Activated CD4-positive, alpha-beta T cell treated with anti-CD3 and anti-CD28 coated beads, Interleukin-10, Interleukin-2, amounts not matched to agents 100 ng/mL and 50 ng/mL, durations not matched to agents 16 hours and 8 hours (primary cell): ENCODE measurements around the gene TTLL11.

ENCODE experiments used
- DNase-seq: peaks from one replicate; pipeline ENCODE4 v3.0.0-alpha.2; 2020

Gene TTLL11

DNA sequence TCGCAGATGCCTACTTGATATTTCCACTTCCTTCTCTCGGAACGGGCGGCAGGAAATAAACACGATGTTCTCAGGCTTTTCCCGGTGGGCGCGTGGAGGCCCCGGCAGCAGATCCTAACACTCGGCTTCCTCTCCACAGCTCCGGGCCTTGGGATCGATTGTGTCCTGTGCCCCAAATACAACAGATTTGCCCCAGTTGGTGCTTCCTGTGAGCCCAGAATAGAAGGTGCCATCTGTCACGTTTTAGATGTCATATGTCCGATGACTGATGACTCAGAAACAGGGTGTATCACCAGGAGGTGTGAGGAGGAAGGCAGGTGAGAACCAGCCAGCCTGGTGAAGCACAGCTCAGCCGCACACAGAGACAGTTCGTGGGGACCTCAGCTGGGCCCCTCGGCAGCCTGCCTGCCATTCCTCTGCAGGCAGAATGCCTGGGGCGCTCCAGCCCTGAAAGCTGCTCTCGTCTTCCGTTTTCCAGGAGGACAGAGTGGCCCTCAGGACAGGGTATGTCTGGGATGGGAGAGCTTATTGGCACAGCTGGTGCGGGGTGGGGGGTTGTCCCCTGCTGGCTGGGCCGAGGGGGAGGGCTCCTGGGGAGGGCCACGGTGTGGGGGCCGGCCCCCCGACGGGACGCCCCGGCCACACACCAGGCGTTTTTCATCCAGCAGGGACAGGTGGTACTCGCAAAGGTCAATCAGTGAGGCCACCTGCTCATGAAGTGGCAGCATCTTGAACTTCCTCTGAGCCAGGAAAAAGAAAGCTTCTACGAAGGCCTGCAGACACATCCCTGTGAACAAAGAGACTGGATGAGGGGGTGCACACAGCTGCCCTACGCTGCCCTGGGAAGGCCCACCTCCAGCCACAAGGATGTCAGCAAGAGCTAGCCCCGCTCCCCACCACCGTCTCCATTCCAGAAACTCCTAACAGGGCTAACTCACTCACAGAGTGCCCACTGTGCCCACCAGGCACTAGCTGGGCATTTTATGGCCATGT, 270.7 kb downstream of the TTLL11 start:
- DNase-seq, result no peak

DNA sequence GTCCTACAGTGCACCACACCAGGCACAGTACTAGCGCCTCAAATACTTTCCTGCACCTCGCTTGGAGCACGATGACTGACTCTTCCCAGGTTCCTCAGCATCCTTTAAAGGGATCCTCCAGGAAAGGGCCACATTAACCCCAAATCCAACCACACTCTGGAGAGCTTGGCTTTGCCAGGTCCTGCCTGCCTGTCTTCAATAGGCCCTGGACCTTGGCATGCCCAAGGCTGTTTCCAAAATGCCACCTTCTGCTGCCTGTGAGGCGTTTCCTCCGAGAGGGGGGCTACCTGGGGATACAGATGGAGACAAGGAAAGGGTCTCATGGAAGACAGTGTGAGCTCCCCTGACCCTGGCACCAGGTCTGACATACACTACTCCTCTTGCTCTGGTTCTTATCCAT, 271.8 kb downstream of the TTLL11 start:
- no peak for DNase-seq

DNA sequence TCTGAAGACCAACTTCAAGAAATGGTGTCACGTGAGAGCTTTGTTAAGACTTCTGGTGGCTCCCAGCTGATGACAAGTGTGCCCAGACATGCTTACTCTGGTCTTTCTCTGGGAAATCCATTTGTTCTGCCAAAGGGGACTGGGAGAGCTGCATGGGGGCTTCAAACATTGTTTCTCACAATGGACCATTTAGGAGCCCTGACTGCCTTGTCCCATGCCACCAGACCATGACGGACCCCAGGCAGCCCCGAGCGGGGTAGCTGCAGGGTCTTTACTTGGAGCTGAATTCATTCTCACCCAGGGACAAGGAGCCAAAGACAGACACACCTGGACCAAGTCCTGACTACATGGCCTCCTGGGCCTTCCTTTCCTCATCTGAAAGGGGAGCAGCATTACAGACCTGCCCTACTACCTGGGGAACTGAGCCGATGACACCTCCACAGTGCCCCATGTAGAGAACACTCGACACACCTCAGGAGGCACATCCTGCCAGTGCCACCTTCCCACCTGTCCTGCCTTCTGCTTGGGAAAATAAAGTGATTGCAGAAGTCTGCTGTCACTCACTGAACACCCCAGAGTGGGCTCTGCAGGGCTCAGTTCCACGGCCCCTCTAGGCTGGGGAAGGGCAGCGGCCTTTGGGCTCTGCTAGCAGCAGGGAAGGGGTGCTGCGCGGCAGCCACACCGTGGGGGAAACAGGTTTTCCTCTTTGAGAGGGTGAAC, 272.7 kb downstream of the TTLL11 start:
- no peak for DNase-seq

DNA sequence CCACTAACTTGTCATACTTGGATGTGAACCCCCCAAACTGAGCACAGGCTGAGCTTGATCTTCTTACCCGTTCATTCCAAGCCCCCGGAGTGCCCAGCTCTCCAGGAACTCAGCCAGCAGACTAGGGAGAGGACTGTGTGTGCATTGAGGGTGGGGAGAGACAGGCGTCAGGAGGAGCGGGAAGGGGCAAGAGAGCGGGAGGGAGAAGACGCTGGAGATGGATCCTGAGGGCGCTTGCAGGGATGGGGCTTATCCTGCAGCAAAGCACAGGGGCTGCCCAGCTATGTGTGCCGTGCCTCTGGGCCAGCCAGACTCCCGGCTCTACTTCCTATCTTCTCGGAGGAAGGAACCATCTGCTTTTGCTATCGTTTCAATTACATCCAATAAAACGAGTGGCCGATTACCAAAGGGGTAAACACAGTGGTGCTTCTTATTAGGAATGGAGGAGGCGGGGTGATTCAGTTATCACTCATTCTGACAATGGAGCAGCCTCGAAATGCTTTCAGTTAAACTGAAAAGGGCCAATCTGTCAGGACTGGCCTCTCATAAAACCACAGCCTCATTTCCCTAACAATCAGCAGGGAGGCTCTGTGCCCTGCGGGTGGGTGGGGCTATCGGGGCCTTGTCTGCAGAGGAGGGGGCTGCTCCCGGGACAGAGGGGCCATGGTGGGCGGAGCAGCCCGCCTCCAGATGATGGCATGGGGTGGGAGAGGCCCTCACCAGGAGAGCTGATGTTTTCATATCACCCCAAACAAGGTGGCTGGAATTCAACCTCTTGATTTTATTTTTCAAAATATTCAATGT, 273.5 kb downstream of the TTLL11 start:
- no peak for DNase-seq

DNA sequence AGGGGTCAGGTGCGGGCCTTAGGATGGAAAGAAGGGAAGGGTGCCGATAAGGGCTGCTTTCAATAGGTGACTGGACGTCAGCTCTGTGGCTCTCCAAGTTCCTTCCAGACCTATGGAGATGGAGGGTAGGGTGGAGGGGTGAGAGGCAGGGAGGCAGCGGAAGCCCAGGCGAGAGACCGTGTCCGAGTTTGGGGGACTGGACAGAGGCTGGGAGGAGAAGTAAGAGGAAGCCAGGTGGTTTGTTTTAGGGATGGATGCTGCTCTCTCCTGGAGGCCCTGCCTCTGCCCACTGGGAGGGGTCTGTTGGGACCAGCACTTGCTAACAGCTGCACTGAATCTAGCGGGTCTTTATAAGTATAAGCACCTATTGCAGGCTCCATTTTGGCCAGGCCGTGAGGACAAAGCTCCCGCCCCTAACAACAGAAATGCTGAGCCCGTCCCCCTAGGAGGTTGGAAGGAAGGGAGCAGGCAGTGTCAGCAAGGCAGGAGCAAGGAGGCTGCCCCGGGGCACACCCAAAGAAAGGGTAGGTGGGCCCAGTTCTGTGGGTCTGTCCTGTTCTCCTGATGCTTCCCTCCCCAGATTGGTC, 274.2 kb downstream of the TTLL11 start:
- no peak for DNase-seq

DNA sequence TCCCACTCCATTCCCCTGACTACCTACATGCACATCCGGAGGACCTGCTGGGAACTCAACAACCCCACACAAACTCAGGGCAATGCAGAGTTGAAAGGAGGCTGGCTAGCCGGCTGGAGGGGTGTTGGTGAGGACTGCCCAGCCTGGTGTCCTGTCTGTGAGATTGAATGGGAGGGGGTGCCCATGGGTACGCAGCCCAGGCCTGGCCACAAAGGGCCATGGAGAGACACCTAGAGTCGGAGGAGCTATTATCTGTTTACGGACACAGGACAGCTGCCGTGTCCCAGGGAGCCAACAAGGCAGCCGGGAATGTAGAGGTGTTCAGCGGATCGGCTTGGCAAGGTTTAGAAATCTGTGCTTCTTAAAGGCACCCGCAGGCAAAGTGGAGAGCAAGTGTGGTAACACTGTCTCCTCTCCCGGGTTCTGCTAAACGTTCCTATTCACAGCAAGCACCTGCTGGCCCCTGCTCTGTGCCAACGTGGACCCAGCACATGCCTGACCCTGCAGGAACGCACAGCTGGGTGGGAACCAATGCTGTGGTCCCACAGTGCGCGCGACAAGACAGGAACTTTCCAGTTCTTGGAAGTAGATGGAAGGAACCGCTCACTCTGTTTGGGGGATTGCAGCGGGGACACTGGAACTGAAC, 275.0 kb downstream of the TTLL11 start:
- no peak for DNase-seq

DNA sequence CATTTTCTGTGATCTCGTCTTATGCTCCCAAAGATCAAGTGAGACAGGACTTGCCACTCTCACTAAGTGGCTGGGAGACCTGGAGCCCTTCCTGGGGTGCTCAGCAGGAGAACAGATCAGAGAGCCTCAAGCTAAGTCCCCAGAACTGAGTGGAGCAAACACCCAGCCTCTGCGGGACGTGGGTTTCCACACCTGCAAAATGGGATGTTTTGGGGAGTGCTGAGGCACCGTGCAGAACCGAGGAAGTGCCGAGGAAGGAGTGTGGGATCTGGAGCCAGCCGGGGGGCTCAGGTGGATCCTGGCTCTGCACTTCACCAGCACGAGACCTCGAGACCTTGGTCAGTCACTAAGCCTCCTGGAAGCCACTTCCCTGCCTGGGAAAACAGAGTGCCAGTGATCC, 275.6 kb downstream of the TTLL11 start:
- DNase-seq, result no peak

DNA sequence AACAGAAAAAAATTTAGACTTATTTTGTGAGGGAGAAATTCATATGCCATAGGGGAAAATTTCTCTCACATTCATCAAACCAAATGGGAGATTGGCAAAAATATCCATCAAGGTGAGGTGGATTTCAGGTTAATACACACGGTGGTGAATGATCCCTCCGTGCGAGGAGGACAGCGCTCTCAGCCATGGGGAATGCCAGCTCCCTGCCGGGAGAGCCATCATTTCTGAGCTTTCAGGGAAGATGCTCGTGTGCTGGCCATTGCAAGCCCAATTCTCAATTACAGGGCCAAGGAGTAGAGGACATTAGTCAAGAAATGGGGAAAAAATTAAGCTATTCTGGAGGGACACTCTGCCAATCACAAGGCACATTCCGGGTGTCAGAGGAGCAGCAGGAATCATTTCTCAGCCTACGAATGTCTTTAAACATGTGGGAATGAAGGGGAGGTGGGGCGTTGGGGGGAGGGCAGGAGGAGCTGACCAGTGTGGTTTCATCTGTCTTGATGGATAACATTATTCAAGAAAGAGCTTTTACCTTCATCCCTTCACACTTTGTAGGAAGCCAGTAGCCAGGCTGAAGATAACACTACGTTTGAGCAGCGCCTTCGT, 276.2 kb downstream of the TTLL11 start:
- no peak for DNase-seq

DNA sequence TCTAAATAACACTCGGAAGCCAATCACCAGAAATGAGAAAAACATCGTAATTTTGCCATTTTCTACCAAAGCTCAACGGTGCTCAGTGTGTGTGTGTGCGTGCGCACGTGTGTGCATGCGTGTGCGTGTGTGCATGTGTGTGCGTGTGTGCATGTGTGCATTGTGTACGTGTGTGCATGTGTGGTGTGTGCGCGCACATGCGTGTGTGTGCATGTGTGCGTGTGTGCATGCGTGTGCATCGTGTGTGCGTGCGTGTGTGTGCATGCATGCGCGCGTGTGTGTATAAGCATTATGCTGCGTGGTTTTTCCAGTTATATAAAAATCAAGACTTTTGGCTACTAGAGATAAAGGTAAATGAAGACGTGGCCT, 276.7 kb downstream of the TTLL11 start:
- no peak for DNase-seq

DNA sequence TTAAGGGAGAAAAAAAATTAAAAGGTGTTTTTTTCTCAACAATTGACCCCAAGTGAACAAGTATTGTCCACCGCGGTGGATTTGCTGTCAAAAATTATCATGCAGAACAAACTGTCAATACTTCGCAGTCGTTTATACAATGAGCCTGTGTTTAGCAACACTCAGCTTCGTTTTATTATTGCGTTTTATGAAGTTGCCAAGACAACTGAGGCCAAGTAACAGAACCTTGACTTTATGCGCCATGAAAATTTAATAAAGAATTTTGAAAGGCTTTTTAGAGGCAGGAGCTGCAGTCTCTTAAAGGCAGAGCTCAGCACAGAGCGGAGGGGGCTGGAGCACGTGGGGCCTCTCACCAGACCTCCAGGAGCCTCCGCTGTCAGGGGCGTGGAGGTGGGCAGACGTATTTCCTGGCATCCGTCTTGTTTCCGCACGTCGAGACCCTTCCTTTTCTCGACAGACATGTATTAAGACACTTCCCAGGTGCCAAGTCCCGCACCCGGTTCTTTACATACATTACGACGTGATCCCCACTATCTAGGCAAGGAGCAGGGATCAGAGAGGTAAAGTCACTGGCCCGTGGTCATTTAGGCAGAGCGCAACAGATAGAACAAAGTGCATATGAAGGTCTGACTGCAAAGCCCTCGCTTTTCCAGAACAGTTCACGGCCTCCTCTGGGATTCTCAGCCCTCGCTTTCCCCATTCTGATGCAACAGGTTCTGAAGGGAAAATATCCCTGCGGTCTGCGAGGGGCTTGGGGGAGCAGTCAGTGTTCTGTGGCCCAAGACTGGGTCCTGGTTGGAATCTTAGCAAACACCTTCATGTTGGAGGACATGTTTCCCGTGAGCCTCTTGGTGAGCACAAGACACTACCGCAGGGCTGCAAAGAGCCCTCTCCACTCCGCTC, 277.3 kb downstream of the TTLL11 start:
- no peak for DNase-seq

DNA sequence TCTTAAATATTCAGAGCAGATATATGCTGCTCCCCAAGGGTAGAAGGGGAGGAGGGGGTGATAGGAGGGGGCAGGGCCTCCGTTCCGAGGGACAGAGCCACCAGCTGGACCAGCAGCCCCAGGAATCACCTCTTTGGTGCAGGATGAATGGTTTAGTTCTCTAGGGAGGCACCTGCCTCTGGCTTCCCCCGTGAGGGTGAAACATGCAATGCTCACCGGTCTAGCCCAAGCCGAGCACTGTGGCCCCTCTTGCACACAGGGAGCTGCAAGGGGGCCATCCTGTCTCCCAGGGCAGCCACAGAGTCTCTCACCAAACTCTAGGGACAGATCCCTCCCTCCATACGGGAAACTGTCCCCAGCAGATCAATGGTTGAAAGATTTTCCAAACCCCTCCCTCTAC, 278.0 kb downstream of the TTLL11 start:
- DNase-seq, result no peak

DNA sequence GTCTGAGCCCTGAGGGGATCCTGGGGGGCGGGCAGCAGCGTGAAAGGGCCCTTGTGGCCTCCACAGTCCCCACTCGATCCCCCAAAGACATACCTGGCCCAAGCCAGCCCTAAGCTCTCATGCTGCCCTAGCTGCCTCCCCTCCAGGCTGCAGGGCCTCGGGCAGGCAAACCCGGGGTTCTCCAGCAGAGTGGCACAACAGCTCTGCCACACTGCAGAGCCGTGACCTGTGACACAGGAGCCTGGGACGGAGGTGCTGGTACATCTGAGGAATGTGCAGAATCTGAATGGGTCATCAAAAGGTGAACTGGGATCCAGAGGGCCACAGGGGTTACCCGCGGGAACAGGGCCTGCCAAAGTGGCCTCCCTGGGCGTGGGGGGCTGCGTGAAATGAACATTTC, 278.5 kb downstream of the TTLL11 start:
- DNase-seq, result no peak

DNA sequence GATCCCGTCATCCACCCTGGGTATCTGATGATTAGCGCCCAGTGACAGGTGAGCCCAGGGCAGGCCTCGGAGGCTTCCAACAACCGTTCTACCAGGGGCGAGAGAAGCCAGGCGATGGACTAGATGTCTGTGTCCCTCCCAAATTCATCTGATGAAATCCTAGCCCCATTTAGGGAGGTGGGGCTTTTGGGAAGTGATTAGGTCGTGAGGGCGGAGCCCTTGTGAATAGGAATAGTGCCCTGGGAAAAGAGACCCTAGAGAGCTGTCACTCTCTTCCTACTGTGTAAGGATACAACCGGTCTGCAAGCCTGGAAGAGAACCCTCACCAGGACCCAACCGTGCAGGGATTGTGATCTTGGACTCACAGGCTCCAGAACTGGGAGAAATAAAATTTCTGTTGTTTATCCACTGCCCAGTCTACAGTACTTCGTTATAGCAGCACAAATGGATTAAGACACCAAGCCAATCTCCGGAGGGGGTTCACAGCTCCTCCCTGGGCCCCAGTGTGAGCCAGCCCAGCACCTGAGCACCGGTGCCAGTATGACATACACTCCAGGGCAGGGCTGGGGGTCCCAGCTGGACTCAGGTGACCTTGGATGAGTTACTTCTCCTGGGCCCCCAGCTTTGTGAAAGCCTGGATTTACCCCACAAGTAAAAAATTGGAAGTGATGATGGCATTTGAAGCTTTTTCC, 279.4 kb downstream of the TTLL11 start:
- no peak for DNase-seq

DNA sequence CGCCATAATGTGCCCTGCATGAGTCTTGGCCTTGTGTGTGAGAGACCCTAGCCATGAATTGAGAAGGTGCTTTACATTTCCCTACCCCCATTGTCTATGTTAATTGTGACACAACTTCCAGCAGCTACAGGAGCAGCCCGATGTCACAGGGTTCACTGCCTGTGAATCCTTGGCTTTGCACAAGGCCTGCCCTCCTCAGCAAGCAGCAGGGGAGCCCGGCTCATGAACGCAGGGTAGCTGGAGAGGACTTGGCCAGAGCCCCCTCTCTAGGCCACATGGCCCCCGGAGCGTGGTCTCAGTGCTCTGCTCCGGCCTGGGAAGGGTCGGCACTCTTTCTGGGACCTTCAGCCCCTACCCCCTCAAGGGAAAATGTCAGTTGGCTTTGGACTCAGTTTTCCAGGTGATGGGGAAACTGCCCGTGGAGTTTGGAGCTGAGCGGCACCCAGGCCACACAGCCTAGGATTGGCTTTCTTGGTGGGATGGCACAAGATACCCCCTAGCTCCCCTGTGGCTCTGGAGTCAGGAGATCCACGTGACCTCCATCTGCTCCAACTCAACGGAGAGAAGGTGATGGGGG, 280.9 kb downstream of the TTLL11 start:
- no peak for DNase-seq

DNA sequence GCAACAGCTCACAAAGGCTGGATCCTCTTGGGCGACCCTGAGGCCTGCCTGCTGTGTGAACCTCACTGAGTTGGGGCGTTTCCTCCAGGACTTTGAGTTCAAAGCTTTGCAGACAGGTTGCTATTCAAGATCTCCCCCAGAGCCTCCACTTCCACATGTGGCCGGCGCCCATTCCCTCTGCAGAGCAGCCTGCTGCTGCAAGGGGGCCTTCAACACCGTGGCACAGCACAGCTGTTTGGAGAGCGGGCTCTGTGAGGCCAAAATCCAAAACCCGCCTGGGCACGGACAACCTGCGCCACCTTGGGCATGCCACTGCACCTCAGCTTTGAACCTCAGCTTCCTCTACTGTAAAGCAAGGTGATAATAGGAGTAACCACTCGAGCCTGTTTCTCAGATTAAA, 281.4 kb downstream of the TTLL11 start:
- DNase-seq, result no peak

DNA sequence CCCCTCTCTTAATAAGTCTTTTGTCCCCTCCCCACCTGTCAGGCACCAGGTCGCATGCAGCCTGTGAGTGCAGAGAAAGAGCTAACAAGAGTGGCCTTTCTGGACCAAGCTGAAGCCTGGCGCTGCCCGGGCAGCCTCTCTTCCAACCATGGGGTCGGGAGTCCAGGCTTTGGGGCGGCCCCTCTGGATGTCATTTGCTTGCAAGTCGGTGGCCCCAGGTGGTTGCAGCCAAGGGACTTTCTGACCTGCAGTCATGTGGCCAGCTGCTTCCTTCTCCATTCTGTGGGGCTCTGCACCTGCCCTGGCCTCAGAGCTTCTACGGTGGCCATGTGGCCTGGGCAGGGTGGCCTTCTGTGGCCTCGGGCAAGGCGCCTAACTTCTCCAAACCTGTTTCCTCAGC, 282.0 kb downstream of the TTLL11 start:
- DNase-seq, result no peak

DNA sequence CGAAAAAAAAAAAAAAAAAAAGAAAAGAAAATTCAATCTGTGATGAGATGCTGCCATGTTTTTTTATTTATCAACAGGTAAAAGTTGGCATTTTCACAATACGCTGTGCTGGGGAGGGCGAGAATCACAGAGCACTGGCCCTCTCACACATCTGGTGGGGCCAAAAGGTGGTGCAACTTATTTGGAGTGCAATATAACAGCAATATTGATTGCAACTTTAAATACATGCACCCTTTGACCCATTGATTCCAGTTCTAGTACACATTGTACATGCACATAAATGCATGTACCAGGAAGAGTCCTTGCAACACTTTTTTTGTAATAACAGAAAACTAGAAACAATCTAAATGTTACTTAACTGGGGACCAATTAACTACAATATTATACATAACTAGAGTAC, 282.6 kb downstream of the TTLL11 start:
- no peak for DNase-seq

DNA sequence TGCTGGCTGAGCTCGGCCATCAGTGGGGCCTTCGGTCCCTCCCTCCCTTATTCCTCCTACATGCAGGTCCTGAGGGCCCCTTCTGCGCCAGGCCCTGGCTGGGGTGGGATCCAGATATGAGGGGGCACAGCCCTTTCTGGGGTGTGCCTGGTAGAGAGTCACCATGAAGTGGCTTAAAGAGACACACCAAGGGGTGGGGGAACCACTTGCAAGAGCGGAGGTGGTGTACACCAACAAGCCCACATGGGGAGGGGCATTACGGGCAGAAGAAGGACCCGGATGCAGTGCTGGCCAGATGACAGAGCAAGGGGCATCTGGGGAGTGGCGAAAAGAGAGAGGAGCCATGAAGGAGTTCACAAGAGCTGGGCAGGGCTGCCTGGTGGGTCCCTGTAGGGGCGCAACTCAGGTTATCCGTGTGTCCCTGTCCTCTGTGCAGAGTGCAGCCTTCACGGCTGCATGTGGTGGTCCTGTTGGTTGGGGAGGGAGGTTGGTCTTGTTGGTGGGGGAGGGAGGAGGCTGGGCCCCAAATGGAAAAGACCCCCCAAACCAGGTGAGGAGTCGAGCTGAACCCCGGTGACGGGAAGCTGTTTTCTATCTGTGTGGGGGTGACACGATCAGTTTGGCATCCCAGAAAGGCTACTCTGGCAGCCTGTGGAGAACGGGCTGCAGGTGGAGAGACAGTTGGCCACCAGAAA, 283.6 kb downstream of the TTLL11 start:
- no peak for DNase-seq

DNA sequence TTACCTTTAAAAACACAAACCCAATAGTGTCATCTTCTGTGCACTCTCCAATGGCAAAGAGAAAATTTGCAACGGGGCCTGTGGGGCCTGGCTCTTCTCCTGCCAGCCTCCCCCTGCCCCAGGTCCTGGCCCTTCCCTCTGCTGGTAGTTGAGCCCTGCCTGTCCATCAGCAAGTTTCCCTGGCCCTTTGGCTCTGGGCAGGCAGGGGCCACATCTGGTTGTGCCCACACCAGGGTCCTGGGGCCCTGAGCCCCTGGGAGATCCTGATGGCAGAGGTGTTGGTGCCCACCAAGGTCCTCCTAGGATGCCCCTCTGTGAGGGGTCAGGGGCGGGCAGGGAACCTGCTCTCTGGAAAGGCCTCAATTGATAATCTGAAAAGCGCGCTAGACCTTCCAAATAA, 284.3 kb downstream of the TTLL11 start:
- no peak for DNase-seq
